Hematopoietic multipotent progenitor cell treated with erythropoietin and hydrocortisone succinate and interleukin-3 and kit ligand, for 15 days (in vitro differentiated cells): ENCODE data around the gene KBTBD6.
"Not testable (repeated sequence)": the region's sequence is repeated elsewhere in the genome, so short reads cannot be mapped to it uniquely, and the experiment has no call there.

Source experiments
- DNase-seq: peaks from one replicate; pipeline ENCODE4 v3.0.0-alpha.2; 2015; ENCODE audit warnings: low spot score

The KBTBD6 gene

DNA sequence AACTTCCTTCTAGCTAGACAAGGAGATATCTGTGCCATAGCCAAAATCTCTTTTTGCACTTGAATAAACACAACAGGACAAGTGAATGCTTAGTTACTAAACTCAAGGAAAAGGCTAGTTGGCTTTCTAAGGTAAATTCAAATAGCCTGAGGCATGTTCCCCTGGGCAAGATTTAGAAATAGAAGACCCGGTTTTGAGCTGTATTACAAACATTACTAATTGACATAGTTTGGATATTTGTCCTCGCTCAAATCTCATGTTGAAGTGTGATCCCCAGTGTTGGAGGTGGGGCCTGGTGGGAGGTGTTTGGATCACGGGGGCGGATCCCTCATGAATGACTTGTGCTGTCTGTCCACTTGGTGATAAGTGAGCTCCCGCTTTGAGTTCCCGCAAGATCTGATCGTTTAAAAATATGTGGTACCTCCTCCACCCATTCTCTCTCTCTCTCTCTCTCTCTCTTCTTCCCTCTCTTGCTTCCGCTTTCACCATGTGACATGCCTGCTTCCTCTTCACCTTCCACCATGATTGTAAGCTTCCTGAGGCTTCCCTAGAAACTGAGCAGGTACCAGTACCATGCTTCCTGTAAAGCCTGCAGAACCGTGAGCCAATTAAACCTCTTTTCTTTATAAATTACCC lies 3.9 kb upstream of the KBTBD6 start:
- no peak for DNase-seq

DNA sequence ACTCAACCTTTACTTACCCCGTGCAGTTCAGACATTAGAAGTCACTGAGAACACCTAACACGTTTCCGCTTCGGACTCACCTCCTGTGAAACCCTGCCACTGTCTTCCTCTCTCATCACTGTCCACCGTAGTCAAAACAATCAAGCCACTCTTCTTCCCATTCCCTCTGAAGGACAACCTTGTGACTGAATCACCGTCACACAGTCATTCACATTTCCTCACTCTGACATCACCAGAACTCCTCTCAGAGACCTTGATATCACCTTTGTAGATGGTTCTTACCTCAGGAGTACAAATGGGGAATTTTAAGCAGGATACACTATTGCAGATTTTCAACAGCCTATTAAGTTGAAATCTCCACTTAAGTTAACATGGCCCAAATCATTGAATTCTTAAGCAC lies 1.3 kb upstream of the KBTBD6 start:
- no peak for DNase-seq

GRCh38 chr13:41131660-41132511 lies 716 bp downstream of the KBTBD6 start:
- DNase-seq = not testable (repeated sequence)

DNA sequence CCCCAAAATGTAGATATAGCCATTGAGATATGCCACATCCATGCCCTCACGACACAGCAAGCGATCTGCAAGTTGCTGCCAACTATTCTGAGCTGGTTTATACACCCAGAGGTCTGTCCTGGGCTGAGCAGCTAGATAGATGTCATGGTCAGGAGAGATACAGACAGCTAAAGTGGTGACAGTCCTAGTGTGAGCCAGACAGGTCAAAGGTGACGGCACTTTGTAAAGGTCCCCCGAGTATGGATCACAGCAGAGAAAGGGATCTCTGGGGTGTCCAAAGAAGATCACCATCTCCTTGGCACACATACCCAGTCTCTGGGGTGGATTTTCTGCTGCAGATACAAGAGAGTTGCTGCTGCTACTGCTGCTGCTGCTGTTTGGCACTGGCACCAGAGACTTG lies 1.4 kb downstream of the KBTBD6 start:
- peak; percentile 47 for DNase-seq

DNA sequence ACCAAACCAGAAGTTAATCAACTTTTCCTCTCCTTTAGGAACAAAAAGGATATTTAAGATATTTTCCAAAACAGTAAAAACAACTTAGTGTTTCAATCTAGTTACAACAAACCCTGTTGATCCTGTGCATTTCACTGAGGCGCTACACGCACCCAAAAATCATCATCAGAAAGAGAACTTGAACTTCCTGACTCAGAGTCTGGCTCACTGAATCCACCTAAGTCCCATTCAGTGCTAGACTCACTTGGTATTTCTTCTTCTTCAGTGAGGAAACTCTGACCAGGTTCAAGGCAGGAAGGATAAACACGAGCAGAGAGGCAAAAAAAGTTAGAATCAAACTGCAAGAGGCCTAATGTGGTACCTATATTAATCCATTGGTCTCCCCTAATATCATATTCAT lies 2.2 kb downstream of the KBTBD6 start:
- DNase-seq = peak; percentile 34

DNA sequence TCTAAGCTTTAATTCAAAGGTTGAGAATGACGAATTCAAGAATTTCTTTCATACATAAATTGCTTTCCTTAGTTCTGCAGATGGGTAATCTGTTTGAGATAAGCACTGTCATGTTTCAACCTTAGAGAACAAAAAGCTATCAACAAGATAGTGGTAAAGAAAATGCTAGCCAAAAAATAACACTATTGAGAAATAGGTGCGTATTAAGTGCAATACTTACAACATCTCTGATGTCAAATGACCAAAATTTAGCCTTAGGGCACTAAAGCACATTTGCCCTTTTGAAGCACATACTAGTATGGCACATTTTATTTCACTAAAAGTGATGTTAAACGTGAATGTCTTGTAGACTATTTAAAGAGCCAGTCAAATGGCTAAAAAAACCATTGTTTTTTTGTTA lies 4.9 kb downstream of the KBTBD6 start:
- no peak for DNase-seq

DNA sequence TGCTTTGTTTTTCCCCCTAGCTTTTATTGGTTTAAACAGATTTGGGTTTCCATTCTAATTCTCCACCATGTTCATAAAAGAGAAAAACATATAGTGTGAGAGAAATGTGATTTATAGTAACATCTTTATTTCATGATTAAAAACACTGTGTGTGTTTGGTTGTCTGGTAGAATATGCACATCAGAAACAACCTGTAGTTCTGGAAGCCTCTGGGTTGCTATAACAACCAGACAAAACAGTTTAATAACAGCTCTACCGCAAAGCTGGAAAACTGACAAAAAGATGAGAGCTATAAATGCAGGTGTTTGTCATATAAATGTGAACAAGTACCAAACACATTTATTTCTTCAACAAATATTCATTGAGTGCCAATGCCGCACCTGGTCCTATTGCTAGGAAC lies 9.8 kb downstream of the KBTBD6 start:
- no peak for DNase-seq

GRCh38 chr13:41117869-41118268 lies 14.7 kb downstream of the KBTBD6 start:
- no peak for DNase-seq

DNA sequence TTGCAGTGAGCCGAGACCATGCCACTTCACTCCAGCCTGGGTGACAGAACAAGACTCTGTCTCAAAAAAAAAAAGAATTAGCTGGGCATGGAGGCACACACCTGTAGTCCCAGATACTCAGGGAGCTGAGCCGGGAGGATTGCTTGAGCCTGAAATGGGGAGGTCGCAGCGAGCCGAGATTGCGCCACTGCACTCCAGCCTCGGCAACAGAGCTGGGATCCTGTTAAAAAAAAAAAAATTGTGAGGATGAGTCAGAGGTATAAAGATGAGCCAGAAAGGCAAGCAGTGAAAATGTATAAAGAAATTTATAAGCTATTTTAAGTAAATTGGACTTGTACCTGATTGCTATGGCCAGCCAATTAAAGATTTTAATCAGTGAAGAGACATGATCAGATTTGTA lies 21.1 kb downstream of the KBTBD6 start:
- no peak for DNase-seq

GRCh38 chr13:41107584-41108014 lies 25.0 kb downstream of the KBTBD6 start:
- DNase-seq = no peak

DNA sequence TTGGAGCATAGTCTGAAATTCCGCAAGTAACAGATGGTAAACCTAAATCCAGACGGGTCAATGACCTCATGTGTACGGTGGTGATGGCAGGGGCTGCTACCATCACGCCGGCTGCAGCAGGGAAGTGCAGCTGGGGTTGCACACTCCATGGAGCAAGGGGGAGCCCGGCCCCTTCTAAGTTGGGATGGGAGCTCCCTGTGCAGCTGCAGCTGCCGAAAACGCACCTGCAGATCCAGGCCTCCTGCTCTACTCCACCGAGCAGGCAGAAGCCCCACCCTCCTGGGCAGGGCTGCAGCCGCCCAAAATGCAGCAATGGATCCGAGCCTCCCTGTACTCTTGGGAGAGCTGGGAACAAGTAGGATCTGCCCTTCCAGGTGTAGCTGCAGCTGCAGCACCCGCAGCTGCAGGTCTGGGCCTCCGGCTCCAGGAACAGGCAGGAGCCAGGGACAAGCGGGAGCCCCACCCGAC lies 25.5 kb downstream of the KBTBD6 start:
- DNase-seq = no peak

GRCh38 chr13:41099986-41100385 lies 32.6 kb downstream of the KBTBD6 start:
- no peak for DNase-seq

- no peak for DNase-seq
Observed at GRCh38 chr13:41098761-41099160, 33.8 kb downstream of the KBTBD6 start.

GRCh38 chr13:41095681-41096080 lies 36.9 kb downstream of the KBTBD6 start:
- DNase-seq = not testable (repeated sequence)

- no peak for DNase-seq
Observed at GRCh38 chr13:41085961-41086585, 46.5 kb downstream of the KBTBD6 start.

DNA sequence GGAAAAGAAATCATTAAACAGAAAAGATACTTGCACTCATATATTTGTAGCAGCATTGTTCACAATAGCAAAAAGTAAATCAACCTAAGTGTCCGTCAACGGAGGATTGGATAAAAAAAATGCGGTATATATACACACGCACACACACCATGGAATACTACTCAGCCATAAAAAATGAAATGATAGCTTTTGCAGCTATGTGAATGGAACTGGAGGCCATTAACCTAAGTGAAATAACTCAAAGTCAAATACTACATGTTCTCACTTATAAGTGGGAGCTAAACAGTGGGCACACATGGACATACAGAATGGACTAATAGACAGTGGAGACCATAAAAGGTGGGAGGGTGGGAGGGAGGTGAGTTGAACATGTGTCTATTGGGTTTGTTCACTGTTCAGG lies 52.9 kb downstream of the KBTBD6 start:
- DNase-seq = no peak
